GM21825 (cell line): ENCODE results near the gene SSTR3.

Source experiments
- ATAC-seq: cut with Tn5 transposase; IDR thresholded peaks from one replicate; pipeline ENCODE4 v1.9.1; 2021; ENCODE audit warnings: mild to moderate bottlenecking, moderate library complexity; ENCODE audit not compliant: unreplicated experiment

The SSTR3 gene

GRCh38 chr22:37169947-37170688 lies 42.2 kb downstream of the SSTR3 start:
- ATAC-seq = no peak

- ATAC-seq = no peak
Observed at GRCh38 chr22:37169406-37169805, 42.9 kb downstream of the SSTR3 start.

GRCh38 chr22:37167981-37168647 lies 44.2 kb downstream of the SSTR3 start:
- ATAC-seq = no peak

GRCh38 chr22:37167176-37167980 lies 44.9 kb downstream of the SSTR3 start:
- ATAC-seq = no peak

GRCh38 chr22:37166675-37167066 lies 45.6 kb downstream of the SSTR3 start:
- no peak for ATAC-seq

DNA sequence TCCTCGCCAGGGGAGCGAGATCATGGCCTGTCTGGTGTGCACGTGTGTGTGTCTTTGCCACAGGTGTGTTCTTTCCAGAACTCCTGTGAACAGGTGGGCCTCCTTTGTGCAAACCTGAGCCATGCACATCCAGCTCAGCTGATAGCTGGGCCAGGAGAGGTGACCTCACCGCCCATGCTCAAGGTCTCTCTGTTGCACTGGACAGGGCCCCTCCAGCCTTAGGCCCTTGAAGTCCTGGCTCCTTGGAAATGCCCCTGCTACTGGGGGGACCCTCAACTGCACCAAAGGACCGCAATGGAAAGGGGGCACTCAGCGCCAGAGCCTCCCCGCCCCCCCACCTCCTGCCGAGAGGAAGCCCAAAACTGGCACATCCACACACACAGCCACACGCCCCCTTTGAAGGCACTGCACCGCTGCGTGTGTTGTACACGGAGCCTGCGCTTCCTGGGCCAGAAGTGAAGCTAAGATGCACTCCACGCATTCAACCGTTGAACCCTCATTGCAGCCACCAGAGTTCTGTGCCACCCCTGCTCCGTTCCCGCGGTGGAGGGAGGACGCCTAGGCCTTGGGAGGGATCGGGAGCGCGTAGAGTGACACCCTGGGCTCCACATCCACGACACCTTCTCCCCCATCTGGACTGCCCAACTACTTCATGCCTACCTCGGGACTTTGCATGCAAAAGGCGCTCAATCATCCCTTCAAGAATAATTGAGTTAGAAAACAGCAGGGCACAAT lies 46.2 kb downstream of the SSTR3 start:
- no peak for ATAC-seq

GRCh38 chr22:37165066-37165465 lies 47.2 kb downstream of the SSTR3 start:
- no peak for ATAC-seq

GRCh38 chr22:37164505-37164887 lies 47.8 kb downstream of the SSTR3 start:
- peak; percentile 0 for ATAC-seq

DNA sequence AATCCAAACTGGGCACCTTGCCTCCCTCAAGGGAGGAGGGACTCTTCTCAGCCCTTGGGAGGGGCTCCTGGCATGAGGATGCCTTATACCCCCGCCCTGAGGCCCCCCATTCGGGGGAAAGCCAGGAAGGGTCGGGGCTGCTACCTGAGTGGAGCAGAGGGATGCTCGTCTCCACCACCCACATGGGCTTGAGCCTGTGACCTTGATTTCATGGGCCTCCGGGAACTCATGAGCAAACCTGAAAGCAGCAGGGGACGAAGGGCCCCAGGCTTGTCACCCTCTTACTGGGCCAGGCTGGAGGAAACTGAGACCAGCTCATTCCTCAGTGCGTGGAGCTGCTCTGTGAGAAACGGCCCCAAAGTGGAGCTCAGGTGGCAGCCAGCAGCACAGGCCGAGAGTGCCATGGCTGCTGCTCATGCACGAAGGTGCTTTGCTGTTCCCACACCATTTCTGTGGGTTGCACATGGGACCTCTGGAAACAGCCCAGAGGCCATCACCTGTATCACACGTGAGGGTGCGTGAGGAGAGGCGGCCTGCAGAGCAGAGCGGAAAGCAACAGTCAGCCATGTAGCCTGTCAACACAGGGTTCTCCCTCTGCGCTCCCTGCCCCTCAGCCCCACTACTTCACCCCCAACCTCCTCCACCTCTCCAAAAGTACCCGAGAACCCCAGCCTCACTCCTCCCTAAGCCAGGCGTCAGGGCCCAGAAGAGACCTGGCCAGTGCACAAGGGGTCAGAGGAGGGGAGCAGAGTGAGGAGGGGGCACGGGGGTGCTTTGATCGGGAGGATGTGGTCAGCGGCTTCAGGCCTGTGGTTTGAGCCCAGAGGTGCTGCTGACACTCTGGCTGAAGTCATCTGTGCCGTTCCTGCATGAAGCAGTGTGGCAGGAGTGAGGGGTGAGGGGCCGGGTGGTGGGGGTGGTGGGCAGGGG lies 48.4 kb downstream of the SSTR3 start:
- ATAC-seq = peak; percentile 36

- ATAC-seq = no peak
Observed at GRCh38 chr22:37163096-37163489, 49.2 kb downstream of the SSTR3 start.

GRCh38 chr22:37162221-37163095 lies 49.8 kb downstream of the SSTR3 start:
- peak; percentile 38 for ATAC-seq

DNA sequence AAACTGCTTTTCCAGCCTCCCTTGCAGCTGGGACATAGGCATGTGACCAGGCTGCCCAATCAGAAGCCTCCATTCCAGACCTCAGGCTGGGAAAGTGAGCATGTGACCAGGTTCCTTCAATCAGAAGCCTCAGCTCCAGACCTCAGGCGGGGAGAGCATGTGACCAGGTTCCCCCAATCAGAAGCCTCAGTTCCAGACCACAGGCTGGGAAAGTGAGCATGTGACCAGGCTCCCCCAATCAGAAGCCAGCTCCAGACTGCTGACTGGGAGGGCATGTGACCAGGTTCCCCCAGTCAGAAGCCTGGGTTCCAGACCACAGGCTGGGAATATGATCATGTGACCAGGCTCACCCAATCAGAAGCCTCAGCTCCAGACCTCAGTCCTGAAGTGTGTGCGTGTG lies 50.8 kb downstream of the SSTR3 start:
- no peak for ATAC-seq

DNA sequence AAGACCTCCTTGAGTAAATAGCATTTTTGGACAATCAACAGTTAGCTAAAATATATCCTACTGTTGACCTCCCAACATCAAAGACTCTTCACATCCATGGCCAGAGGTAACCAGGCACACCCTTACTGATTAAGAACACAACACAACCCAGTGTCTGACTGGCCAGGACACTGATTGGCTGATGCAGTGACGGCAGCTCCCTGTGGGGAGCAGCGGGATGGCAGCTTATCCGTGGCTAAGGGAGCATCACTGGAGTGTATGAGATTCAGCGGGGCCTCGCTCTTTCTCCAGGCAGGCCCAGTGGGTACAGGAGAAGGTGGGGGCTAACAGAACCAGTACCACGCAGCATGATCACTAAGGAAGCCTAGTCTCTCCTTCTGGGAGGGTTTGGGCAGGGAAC lies 52.2 kb downstream of the SSTR3 start:
- no peak for ATAC-seq

- ATAC-seq = no peak
Observed at GRCh38 chr22:37158963-37159290, 53.4 kb downstream of the SSTR3 start.

GRCh38 chr22:37157516-37158285 lies 54.6 kb downstream of the SSTR3 start:
- no peak for ATAC-seq

- no peak for ATAC-seq
Observed at GRCh38 chr22:37156686-37157435, 55.4 kb downstream of the SSTR3 start.

- no peak for ATAC-seq
Observed at GRCh38 chr22:37155971-37156370, 56.3 kb downstream of the SSTR3 start.
